GM19023 (cell line): Measurements from ENCODE around the gene TBC1D17.
A peak's percentile ranks its signal among the peaks of the same experiment; 100 is the strongest.
"Not testable (repeated sequence)": the region's sequence is repeated elsewhere in the genome, so short reads cannot be mapped to it uniquely, and the experiment has no call there.

Source experiments
- ATAC-seq: cut with Tn5 transposase; IDR thresholded peaks from one replicate; pipeline ENCODE4 v1.9.1; 2021; ENCODE audit warnings: mild to moderate bottlenecking, moderate library complexity; ENCODE audit not compliant: unreplicated experiment

Gene TBC1D17

GRCh38 chr19:49916839-49917733 lies 39.6 kb downstream of the TBC1D17 start:
- no peak for ATAC-seq

GRCh38 chr19:49918089-49918488 lies 40.6 kb downstream of the TBC1D17 start:
- no peak for ATAC-seq

DNA sequence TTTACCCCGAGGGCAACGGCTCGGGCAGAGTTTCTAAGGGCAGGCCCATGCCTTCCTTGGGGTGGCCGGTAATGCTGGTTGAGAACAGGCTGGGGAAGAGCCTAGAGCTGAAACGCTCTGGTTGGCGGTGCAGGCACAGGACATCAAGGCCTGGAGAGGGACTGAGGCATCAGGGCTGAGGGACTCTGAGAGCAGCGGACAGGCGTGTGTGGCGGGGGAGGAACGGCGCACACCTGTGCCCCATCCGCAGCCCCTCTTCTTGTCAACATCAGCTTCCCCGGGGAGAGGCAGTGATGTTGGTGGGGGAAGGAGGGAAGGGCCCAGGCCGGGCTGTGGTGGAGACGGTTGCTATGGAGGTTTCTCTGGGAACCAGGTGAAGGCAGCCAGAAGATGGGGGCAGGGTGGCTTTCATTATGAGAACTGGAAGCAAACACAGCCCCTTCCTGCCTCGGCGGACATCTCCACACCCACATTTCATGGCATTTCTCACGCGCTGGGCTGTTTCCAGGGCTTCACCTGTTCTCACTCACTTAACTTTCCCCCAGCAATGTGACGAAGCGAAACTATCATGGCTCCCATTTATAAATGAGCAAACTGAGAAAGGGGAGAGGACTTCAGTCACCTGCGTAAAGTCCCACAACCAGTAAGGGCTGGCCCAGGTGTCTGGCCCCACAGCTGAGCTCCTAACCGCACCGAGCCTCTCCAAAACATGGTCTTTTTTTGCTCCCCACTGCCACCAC lies 43.3 kb downstream of the TBC1D17 start:
- no peak for ATAC-seq

- ATAC-seq, result no peak
Measured at GRCh38 chr19:49921871-49922795, 44.6 kb downstream of the TBC1D17 start.

DNA sequence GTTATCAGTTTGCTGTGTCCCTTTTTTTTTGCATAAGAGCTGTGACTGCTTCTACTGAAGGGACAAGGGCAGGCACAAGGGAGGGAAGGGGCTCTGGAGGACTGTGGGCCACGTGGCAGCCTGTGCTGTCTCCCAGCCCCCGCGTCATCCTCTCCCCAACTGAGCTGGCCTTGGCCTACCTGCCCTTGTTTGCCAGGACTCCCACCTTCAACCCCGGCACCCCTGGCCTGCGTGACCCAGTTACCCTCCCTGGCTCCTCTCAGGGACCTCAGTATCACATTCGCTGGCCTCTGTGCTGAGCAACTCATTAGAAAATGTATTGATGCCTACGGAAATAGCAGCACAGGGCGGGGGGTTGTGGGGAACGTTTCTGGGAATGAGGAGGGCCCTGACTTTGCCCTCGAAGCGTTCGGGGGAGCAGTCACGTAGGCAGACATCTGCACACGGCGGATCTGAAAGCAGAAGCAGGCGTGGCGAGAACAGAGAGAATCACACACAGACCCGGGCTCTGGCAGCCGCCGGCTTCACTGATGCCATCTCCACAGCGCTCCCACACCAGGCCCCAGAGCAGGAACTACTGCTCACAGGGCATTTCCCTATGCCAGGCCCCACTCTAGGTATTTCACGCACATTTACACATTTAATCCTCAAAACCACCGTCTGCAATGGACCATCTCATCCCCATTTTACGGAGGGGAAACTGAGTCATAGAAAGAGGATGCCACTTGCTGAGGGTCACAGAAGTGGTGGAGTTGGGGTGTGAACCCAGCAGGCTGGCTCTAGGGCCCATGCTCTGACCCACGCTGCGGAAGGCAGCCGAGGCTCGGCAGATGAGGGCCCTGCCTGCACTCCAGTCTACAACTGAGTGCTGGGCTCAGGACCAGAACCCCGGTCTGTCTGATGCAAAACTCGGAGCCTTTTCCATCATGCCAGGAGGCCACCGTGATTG lies 45.8 kb downstream of the TBC1D17 start:
- no peak for ATAC-seq

GRCh38 chr19:49924004-49924880 lies 46.7 kb downstream of the TBC1D17 start:
- ATAC-seq, result no peak

GRCh38 chr19:49924881-49925210 lies 47.3 kb downstream of the TBC1D17 start:
- not testable (repeated sequence) for ATAC-seq

DNA sequence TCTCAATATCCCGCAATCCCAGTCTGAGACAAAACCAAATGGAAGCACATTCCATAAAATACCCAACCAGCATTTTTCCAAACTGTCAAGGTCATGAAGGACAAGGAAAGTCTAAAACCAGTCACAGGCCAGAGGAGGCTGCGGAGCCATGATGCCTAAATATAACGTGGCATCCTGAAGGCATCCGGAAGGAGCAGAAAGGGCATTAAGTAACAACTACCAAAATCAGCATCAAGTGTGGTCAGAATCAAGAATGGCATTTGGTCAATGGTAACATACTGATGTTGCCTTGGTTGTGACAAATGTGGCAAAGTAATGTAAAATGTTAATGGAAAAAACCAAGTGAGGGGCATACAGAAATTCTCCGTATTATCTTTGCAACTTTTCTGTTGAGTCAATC lies 48.0 kb downstream of the TBC1D17 start:
- ATAC-seq, result no peak

GRCh38 chr19:49926515-49926914 lies 49.0 kb downstream of the TBC1D17 start:
- ATAC-seq, result no peak

GRCh38 chr19:49927526-49928264 lies 50.2 kb downstream of the TBC1D17 start:
- ATAC-seq, result no peak

- ATAC-seq, result peak; percentile 42
Measured at GRCh38 chr19:49929121-49929610, 51.7 kb downstream of the TBC1D17 start, which contains the start of the genes ATF5 and NUP62. TSS of gene ATF5 (plus strand) at chr19:49929205. CDS start at chr19:49930851, 1,646 bp downstream. TSS of gene NUP62 (minus strand) at chr19:49929504. CDS start at chr19:49909807, 19,697 bp downstream.

DNA sequence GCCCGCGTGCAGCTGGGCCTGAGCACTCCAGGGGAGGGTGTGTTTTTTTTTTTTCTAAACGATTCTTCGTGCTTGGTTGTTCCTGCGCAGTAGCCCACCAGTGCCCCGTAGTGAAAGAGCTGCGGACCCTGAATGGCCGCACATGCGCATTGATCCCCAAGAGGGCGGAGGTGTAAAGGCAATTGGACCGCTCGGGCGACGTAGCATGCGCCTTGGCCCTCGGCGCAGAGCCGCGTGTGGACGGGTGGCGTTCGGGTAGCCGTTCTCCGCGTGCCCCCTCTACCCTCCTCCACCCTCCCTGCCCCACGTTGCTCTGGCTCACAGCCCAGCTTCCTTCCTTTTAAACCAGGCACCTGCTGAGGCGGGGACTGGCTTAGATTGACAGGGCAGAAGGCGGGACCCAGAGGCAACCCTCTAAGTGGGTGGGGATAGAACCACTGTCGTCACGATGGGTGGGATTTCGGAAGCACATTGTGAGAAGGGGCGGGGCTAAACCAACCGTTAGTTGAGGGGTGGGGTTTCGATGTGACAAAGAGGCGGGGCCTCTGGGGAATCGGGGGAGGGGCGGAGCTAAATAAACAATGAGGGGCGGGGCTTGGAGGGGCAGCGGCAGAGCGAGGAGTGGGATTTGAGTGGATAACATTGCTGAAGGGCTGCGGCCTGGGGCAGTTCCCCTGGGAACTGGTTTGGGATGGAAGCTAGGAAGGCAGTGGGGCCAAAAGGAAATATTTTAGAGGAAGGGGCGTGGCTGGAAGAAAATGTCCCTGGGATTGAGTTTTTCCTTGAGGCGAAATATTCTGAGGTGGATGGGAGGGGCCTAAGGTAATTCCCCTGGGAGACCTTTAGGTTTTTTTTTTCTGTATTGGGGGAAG lies 52.3 kb downstream of the TBC1D17 start:
- ATAC-seq, result peak; percentile 65

DNA sequence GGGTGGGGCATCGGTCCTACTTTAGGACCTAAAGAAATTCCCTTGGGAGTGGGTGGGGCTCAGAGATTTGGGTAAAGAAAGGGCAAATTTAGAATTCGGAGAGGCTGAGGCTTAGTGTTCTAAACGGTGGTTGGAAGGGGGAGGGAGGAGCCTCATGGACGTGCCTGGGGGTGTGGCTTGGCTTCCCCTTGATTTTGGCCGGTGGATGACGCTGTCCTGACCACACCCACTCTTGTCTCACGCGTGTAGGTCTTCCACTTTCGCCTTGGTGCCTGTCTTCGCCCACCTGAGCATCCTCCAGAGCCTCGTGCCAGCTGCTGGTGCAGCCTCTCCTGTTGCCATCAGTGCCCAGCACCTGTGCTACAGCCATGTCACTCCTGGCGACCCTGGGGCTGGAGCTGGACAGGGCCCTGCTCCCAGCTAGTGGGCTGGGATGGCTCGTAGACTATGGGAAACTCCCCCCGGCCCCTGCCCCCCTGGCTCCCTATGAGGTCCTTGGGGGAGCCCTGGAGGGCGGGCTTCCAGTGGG lies 53.0 kb downstream of the TBC1D17 start:
- no peak for ATAC-seq

- ATAC-seq, result no peak
Measured at GRCh38 chr19:49931293-49932040, 54.0 kb downstream of the TBC1D17 start.

DNA sequence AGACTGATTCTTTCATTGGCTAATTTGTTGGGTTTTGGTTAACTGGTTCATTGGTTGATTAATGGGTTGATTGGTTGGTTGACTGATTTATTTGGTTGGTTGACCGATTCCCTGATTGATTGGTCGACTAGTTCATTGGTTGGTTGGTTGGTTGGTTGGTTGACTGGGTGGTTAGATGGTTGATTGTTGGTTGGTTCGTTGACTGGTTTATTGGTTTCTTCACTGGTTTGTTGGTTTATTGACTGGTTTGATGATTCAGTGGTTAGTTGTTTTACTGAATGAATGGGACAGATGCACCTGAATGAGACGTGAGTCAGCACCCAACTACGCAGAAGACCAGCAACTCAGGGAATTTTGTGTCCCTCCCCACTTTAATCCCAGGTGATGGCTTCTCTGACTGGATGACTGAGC lies 54.5 kb downstream of the TBC1D17 start:
- ATAC-seq, result no peak

- ATAC-seq, result no peak
Measured at GRCh38 chr19:49932731-49933131, 55.2 kb downstream of the TBC1D17 start.
